ENCODE data around the gene TRA2A. TPM values are rescaled to one million over a fixed set of nuclear protein-coding genes. Genes with fewer than 3 reads are reported as not detected.

TRA2A gene
- total and polyA plus RNA-seq, 2 of the 13 experiments (the other 11 are each of a cell fraction or from before 2014, with no cell fraction given): 39.1 to 41.6 TPM

DNA sequence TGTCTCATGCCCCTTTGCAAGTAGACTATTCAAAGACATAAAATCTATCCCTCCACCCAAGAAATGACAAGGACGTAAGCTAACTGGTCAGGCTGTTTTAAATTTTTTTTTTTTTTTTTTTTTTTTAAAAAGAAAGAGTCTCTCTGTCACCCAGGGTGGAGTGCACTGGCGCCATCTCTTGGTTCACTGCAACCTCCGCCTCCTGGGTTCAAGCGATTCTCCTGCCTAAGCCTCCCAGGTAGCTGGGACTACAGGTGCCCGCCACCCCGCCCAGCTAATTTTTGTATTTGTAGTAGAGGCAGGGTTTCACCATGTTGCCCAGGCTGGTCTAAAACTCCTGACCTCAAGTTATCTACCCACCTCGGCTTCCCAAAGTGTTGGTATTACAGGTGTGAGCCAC, 11.2 kb downstream of the TRA2A start:
- in situ Hi-C loops (cut with HindIII; ENCODE audit: extremely low pct_ligation_motif_present, low pct_unique_long_range_greater_than_20kb) (loop anchor here (10.0 kb wide), 1 partner anchor 246 kb away; no protein-coding TSS in a partner anchor), intact Hi-C loops (cut with micrococcal nuclease; ENCODE audit: unreplicated experiment) (loop anchor here (2.0 kb wide), 1 partner anchor 16 kb away; no protein-coding TSS in a partner anchor)
- Histone ChIP-seq H3K27me3 (ENCODE audit: control insufficient read depth in 1 of 2, insufficient read depth in 2 of 2, low read length in 2 of 2) (no peaks in the 10 kb centered on the region), H3K9me3 (ENCODE audit: low read length) (no peaks in the 10 kb centered on the region), H3K4me2 (ENCODE audit: low read depth, low read length) (no peak overlapping the region), H4K20me1 (ENCODE audit: insufficient read depth, low read length) (peaks cover 63% of the 10 kb centered on the region), H3K4me1 (ENCODE audit: insufficient read depth, low read length) (peaks cover 29% of the 10 kb centered on the region), H3K27ac (ENCODE audit: extremely low read length, insufficient read depth, low read length) (no peak overlapping the region), H3K4me3 (replicated peaks in 1 of 3; ENCODE audit: insufficient read depth in 1 of 3, low read depth in 2 of 3, low read length in 3 of 3) (no peak overlapping the region), H2AFZ (ENCODE audit: low read length) (no peak overlapping the region), H3K9ac (ENCODE audit: insufficient read depth, low read depth, low read length) (no peak overlapping the region), H3K36me3 (replicated peaks in 1 of 2; ENCODE audit: control insufficient read depth in 1 of 2, insufficient read depth in 2 of 2, low read length in 2 of 2) (peaks cover 10 to 60% of the 10 kb centered on the region in 2 experiments), H3K79me2 (ENCODE audit: insufficient read depth, low read length) (peaks cover 79% of the 10 kb centered on the region)
- POLR2A ChIA-PET: interaction anchor here (0.7 kb wide), 1 partner anchor 269 kb away, joined by 3 read pairs; no protein-coding TSS in a partner anchor
- no TSS peak for BruUV-seq (replicated peaks)
- FAIRE-seq (no peak), ATAC-seq (no peak; the same call in 2 of the 3 replicates), DNase-seq (ENCODE audit: low spot score) (no peak)
- CTCF ChIA-PET (ENCODE audit: low intra/inter-chr PET ratio, low total read pairs): interaction anchor here (0.9 to 1.4 kb wide), 2 partner anchors 90 to 248 kb away, joined by 3 to 6 read pairs; no protein-coding TSS in a partner anchor
- WGBS (ENCODE audit: low lambda C conversion rate): 96% methylated on average over 7 of the region's 7 CpGs
- TF ChIP-seq, protein P1, sequence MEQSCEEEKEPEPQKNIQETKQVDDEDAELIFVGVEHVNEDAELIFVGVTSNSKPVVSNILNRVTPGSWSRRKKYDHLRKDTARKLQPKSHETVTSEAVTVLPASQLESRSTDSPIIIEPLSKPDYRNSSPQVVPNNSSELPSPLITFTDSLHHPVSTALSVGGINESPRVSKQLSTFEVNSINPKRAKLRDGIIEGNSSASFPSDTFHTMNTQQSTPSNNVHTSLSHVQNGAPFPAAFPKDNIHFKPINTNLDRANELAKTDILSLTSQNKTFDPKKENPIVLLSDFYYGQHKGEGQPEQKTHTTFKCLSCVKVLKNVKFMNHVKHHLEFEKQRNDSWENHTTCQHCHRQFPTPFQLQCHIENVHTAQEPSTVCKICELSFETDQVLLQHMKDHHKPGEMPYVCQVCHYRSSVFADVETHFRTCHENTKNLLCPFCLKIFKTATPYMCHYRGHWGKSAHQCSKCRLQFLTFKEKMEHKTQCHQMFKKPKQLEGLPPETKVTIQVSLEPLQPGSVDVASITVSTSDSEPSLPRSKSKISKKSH (CRISPR knock-in tag; IDR thresholded peaks at IDR 0.05; ENCODE audit: borderline replicate concordance): no peak
- TF ChIP-seq MLLT10 (CRISPR knock-in tag; IDR thresholded peaks at IDR 0.05) (no peak), STAG1 (CRISPR knock-in tag; IDR thresholded peaks at IDR 0.05) (peak; percentile 33), ZNF589 (CRISPR knock-in tag; conservative IDR thresholded peaks at IDR 0.05) (no peak), NCOA1 (CRISPR knock-in tag; IDR thresholded peaks at IDR 0.05) (no peak), ZBTB38 (CRISPR knock-in tag; IDR thresholded peaks at IDR 0.05) (peak; percentile 38; the same call in 1 of the 2 replicates), SP1 (IDR thresholded peaks at IDR 0.05) (no peak), SP1 (CRISPR knock-in tag; IDR thresholded peaks at IDR 0.05) (no peak), ZNF460 (CRISPR knock-in tag; IDR thresholded peaks at IDR 0.05; ENCODE audit: borderline replicate concordance) (peak; percentile 56; the same call in 1 of the 2 replicates), MYNN (CRISPR knock-in tag; IDR thresholded peaks at IDR 0.05; ENCODE audit: low read depth) (no peak), RBFOX2 (IDR thresholded peaks at IDR 0.05; ENCODE audit: low read depth, low read length) (no peak), ZSCAN12 (CRISPR knock-in tag; IDR thresholded peaks at IDR 0.05) (no peak), KLF13 (CRISPR knock-in tag; IDR thresholded peaks at IDR 0.05) (no peak), ZNF143 (CRISPR knock-in tag; IDR thresholded peaks at IDR 0.05) (no peak)
- TF ChIP-seq, protein P2, sequence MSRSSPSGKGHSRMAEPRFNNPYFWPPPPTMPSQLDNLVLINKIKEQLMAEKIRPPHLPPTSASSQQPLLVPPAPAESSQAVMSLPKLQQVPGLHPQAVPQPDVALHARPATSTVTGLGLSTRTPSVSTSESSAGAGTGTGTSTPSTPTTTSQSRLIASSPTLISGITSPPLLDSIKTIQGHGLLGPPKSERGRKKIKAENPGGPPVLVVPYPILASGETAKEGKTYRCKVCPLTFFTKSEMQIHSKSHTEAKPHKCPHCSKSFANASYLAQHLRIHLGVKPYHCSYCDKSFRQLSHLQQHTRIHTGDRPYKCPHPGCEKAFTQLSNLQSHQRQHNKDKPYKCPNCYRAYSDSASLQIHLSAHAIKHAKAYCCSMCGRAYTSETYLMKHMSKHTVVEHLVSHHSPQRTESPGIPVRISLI (CRISPR knock-in tag; IDR thresholded peaks at IDR 0.05; ENCODE audit: borderline replicate concordance): peak; percentile 21; the same call in 1 of the 2 replicates
- TF ChIP-seq, protein P3, sequence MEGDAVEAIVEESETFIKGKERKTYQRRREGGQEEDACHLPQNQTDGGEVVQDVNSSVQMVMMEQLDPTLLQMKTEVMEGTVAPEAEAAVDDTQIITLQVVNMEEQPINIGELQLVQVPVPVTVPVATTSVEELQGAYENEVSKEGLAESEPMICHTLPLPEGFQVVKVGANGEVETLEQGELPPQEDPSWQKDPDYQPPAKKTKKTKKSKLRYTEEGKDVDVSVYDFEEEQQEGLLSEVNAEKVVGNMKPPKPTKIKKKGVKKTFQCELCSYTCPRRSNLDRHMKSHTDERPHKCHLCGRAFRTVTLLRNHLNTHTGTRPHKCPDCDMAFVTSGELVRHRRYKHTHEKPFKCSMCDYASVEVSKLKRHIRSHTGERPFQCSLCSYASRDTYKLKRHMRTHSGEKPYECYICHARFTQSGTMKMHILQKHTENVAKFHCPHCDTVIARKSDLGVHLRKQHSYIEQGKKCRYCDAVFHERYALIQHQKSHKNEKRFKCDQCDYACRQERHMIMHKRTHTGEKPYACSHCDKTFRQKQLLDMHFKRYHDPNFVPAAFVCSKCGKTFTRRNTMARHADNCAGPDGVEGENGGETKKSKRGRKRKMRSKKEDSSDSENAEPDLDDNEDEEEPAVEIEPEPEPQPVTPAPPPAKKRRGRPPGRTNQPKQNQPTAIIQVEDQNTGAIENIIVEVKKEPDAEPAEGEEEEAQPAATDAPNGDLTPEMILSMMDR (CRISPR knock-in tag; IDR thresholded peaks at IDR 0.05): peak; percentile 46

Data from HepG2 (cell line).